Stimulated activated CD4-positive, alpha-beta T cell treated with anti-CD3 and anti-CD28 coated beads, Interleukin-4, amount 100 ng/mL, for 4 hours (primary cell): ENCODE results near the gene METTL5.

ENCODE experiments used
- DNase-seq, 2 experiments: peaks; one replicate each; pipeline ENCODE4 v3.0.0-alpha.2; 2020

METTL5 gene

DNA sequence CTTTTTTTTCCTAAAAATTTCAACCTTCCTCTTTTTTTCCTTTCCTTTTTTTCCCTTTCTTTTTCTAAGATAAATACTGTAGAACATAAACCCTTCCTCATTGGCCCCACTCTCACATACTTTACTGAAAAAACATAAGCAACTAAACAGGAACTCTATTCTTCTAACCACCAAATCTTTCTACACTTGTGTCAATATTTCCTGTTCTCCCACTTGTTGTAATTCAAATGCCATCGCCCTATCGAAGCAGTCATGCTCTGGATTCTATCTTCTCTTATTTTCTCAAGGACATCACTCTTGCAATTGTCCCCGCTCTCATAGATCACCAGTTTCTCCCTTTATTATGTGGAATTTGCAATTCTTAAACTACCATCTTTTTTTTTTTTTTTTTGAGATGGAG lies 46.3 kb downstream of the METTL5 start:
- no peak for DNase-seq

DNA sequence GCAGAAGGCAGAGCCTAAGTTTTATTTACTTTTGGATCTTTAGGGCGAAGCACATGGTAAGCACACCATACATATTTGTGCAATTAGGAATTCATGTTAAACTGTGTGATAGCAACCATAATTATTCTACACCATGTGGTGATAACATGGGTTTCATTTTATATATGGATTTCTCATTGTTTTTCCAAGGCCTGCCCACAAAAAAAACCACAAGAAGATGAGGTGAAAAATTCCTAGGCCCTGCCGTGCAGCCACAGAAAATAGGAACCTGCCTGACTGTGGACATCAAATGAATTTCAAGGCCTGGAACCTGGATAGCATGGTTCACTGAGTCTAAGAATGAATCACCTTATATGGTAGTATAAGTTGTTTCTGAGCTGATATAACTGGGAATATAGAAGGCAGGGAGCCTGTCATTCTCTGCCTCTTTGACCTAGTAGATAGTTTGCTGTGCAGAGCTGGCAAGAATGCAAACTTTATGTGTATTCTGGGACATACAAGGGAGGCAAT lies 48.4 kb downstream of the METTL5 start:
- no peak for DNase-seq

DNA sequence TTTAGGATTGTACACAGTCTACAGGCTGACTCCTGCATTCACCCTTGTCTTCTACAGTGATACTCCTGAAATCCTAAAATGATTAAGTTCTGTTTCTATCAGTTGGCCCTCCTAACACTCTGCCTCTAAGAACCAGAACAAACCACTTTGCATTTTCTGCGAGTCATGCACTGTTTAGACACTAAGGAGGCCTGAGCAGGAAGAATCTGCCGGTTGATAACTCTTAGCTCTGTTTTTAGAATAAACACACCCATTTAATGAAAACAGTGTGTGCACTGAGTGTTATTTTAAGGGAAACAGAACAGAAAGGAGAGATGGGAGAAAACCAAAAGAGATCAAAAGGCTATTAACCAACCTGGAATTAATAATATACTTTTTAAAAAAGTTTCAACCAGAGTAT lies 48.9 kb downstream of the METTL5 start:
- no peak for DNase-seq

DNA sequence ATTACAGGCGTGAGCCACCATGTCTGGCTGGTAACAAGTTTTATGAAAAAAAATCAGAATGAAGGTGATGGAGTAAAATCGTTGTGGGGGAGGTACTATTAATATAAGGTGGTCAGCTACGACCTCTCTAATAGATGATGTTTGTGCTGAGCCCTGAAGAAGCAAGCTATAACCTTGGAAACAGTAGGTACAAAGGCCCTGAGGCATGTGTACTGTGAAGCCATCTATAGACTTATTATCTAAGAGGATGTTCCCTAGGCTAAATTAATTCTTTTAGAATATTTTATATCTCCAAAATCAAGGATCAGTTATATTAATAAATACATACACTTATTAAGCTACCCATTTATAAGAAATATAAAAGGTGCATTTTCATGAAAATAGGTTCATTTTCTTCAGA lies 49.4 kb downstream of the METTL5 start:
- DNase-seq = no peak

DNA sequence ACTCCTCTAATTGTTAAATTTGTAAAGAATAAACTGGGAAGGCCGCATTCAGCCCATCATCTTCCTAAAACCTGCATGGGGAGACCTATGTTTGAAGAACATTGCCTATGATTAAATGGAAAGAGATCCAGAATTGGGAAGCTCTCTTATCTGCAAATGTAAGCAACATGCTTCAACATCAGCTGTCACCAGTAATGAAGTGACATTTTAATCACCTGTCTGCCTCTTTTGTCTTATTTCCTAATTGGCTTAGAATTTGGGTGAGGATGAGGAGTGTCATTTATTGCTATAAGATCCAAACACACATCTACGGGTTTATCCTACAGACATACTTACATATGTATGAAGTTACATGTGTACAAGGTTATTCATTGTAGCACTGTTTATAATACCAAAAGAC lies 52.1 kb downstream of the METTL5 start:
- DNase-seq = no peak

DNA sequence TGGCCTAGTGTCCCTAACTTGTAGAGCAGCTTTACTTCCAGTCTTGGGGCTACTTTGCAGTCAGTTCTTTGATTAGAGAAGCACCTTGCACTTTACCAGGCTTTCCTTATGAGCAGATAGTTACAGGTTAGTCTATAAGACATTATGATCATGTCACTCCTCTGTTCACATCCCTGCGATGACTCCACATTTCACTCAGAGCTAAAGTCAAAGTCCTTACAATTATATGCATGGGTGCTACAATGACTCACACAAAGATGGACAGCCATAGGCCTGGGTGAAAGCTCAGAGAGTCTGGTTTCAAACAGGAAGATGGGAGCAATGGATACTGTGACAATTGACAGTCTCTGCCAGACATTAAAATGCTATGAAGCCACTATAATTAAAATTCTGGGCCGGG lies 53.1 kb downstream of the METTL5 start:
- DNase-seq = no peak

DNA sequence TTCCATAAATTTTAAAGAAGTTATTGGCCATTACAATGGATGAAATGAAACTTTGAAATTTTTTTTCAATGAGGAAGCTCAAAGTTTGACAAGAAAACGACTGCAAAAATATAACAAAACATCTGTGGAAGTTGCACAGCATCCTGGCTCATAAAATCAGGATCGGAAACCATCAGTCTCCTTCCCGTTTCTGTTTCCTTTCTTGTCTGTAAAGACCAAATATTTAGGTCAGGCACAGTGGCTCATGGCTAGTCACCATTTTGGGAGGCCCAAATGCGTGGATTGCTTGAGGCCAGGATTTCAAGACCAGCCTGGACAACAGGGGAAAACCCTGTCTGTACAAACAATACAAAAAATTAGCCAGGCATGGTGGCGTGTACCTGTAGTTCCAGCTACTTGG lies 53.7 kb downstream of the METTL5 start:
- no peak for DNase-seq

DNA sequence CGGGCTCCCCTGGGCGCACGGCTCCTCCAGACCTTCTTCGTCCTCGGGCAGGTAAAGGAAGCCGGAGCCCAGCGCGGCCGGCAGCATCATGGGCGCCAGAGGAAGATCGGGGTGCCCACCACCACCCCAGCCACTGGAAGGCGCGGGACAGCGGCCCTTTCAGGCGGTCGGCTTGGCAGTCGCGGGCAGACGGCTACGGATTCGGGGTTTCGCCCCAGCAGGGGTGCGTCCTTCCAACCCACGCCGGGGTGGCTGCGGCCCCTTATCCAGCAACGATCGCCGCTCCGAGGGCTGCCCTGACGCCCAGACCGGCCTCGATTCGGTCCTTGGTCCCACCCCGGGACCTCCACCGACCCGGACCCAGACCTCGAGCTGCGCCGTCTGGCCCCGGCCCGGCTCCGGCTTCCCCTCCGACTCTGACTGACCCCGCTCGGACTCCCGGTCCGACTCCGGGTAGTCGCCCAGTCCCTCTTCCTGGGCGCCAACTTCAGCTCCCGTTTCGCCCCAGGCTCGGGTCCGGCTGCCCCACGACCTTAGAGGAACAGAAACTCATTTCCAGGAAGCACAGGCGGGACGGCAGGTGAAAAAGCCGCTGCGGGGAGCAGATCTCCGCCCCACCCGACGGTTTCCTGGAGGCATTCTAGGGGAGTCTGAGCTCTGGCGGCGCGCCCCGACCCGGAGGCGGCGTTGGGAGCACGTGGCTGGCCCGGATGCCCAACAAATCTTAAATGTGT lies 56.3 kb downstream of the METTL5 start:
- DNase-seq = peak; percentile 31 to 44

DNA sequence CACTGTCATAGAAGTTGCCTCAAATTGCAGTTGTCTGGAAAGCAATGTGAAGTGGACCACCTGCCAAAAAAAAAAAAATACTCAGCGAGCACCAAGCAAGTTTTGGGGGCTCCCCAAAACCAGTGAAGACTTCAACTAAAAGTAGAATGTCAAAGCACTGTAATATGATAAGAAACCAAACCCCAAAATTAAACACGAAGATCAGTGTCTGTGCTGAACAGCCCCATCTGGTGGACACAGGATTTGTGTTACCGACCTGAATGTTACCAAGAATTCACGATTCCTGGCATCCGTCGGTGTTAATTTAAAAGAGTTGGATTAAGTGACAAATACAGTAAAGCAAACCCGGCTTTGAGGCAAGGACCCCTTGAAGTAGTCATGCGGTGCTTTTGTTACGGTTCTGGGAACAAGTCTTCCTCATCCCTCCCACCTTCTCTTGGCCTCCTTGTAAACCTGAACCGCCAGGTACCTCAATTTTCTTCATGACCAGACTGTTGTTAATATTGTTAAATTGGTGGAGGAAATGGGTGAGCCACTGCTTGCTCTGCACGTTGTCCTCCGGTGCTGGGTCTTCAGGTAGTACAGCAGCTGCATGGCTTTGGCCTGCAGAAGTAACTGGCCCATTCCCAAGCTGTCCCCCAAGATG lies 57.3 kb downstream of the METTL5 start:
- peak; percentile 31 to 45 for DNase-seq

DNA sequence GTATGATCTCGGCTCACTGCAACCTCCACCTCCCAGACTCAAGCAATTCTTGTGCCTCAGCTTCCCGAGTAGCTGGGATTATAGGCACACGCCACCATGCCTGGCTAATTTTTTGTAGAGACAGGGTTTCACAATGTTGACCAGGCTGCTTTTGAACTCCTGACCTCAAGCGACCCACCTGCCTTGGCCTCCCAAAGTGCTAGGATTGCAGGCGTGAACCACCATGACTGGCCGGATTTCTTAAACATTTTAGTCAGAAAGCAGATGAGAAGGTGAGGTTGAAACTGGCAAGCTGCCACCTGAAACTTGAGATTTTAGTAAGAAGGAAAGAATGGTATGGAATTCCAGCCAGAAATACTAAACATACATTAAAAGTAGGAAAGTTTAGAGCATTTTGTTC lies 59.2 kb downstream of the METTL5 start:
- no peak for DNase-seq

DNA sequence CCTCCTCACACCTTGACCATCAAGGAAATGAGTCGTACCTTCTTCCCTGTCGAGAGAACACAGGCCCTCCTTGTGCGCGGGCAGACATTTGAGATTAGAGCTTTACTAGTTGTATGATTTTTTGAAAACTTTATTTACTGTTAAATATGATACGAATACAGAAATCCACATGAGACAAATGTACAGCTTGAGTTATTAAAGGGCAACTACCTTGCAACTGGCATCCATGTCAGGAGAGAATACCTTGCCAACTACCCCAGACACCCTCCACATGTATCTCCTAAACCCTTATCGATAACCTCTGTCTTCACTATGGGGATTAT lies 62.8 kb downstream of the METTL5 start:
- DNase-seq = no peak
